Hematopoietic multipotent progenitor cell treated with erythropoietin and hydrocortisone succinate and interleukin-3 and kit ligand, for 8 days (in vitro differentiated cells): ENCODE data around the gene BANP.
"Not testable (repeated sequence)": the region's sequence is repeated elsewhere in the genome, so short reads cannot be mapped to it uniquely, and the experiment has no call there.

Source experiments
- DNase-seq: peaks from one replicate; pipeline ENCODE4 v3.0.0-alpha.2; 2015

The BANP gene

GRCh38 chr16:88109726-88110621 is 158.7 kb downstream of the BANP start:
- not testable (repeated sequence) for DNase-seq

GRCh38 chr16:88110875-88111494 is 159.8 kb downstream of the BANP start:
- not testable (repeated sequence) for DNase-seq

- DNase-seq, result not testable (repeated sequence)
Measured at GRCh38 chr16:88111976-88112375, 160.7 kb downstream of the BANP start.

- DNase-seq, result no peak
Measured at GRCh38 chr16:88113545-88114045, 162.4 kb downstream of the BANP start.

GRCh38 chr16:88114541-88115228 is 163.5 kb downstream of the BANP start:
- not testable (repeated sequence) for DNase-seq

- no peak for DNase-seq
Measured at GRCh38 chr16:88116121-88116520, 164.9 kb downstream of the BANP start.

- DNase-seq, result no peak
Measured at GRCh38 chr16:88117476-88117868, 166.2 kb downstream of the BANP start.

GRCh38 chr16:88118376-88118775 is 167.1 kb downstream of the BANP start:
- no peak for DNase-seq

GRCh38 chr16:88118852-88119741 is 167.9 kb downstream of the BANP start:
- DNase-seq, result not testable (repeated sequence)

- not testable (repeated sequence) for DNase-seq
Measured at GRCh38 chr16:88119881-88120751, 168.9 kb downstream of the BANP start.

- DNase-seq, result no peak
Measured at GRCh38 chr16:88120812-88121211, 169.6 kb downstream of the BANP start.

- DNase-seq, result not testable (repeated sequence)
Measured at GRCh38 chr16:88121391-88121790, 170.2 kb downstream of the BANP start.

- DNase-seq, result no peak
Measured at GRCh38 chr16:88121886-88122580, 170.8 kb downstream of the BANP start.
